Endodermal cell (in vitro differentiated cells): ENCODE results near the gene SECISBP2L. TPM values are rescaled to one million over a fixed set of nuclear protein-coding genes. Genes with fewer than 3 reads are reported as not detected.
A peak's percentile ranks its signal among the peaks of the same experiment; 100 is the strongest.

Experiments used
- DNase-seq: peaks from one replicate; pipeline ENCODE4 v3.0.0-alpha.2; 2017
- H3K27ac ChIP-seq: 2 replicates; pipeline ENCODE4 v1.5.1; 2013; ENCODE audit warnings: mild to moderate bottlenecking, low read depth, low read length, moderate library complexity
- H3K27me3 ChIP-seq: 2 replicates; pipeline ENCODE4 v1.6.1; 2013; ENCODE audit warnings: mild to moderate bottlenecking, low read length, moderate library complexity; ENCODE audit not compliant: insufficient read depth, control insufficient read depth, poor library complexity, severe bottlenecking
- H3K36me3 ChIP-seq: 2 replicates; pipeline ENCODE4 v1.7.0; 2013; ENCODE audit warnings: mild to moderate bottlenecking, low read length, moderate library complexity; ENCODE audit not compliant: control insufficient read depth, insufficient read depth
- H3K4me1 ChIP-seq: one replicate; pipeline ENCODE4 v1.7.0; 2013; ENCODE audit warnings: low read length; ENCODE audit not compliant: control insufficient read depth, insufficient read depth
- H3K4me3 ChIP-seq: 2 replicates; pipeline ENCODE4 v1.5.1; 2013; ENCODE audit warnings: mild to moderate bottlenecking, low read length, moderate library complexity
- H3K9ac ChIP-seq: 2 replicates; pipeline ENCODE4 v1.6.1; 2013; ENCODE audit warnings: mild to moderate bottlenecking, low read length, moderate library complexity; ENCODE audit not compliant: poor library complexity, severe bottlenecking; ENCODE audit errors: extremely low read depth
- H3K9me3 ChIP-seq: 2 replicates; pipeline ENCODE4 v1.6.1; 2013; ENCODE audit warnings: mild to moderate bottlenecking, low read length, moderate library complexity; ENCODE audit not compliant: control insufficient read depth
- H3K27ac Mint-ChIP-seq: 2 replicates; pipeline ENCODE4 v1.8.0; 2020; ENCODE audit warnings: mixed read lengths
- H3K27me3 Mint-ChIP-seq: 2 replicates; pipeline ENCODE4 v1.8.0; 2021; ENCODE audit warnings: mild to moderate bottlenecking, mixed read lengths; ENCODE audit not compliant: insufficient read depth
- H3K36me3 Mint-ChIP-seq: 2 replicates; pipeline ENCODE4 v1.8.0; 2020; ENCODE audit warnings: low read depth, mixed read lengths
- H3K4me1 Mint-ChIP-seq: 2 replicates; pipeline ENCODE4 v1.8.0; 2020; ENCODE audit warnings: mixed read lengths
- H3K4me3 Mint-ChIP-seq: 2 replicates; pipeline ENCODE4 v1.8.0; 2020; ENCODE audit warnings: mild to moderate bottlenecking, moderate library complexity, mixed read lengths
- H3K9me3 Mint-ChIP-seq: 2 replicates; pipeline ENCODE4 v1.8.0; 2020; ENCODE audit warnings: mild to moderate bottlenecking, mixed read lengths
- CTCF ChIP-seq: fragments of 200-600 bp; sonication (generic); conservative IDR thresholded peaks from 2 replicates; pipeline ENCODE4 v1.5.0; 2021; ENCODE audit warnings: antibody characterized with exemption, mild to moderate bottlenecking
- WGBS, 2 experiments: methylation state at CpG; one replicate each; pipeline versions ENCODE4 v1.1.5 to v1.1.7; 2013; ENCODE audit warnings: missing lambda C conversion rate in 2 of 2, mixed read lengths in 1 of 2; ENCODE audit not compliant: insufficient coverage in 1 of 2, insufficient read length in 1 of 2; 5-methylcytosine and 5-hydroxymethylcytosine counted together
- total RNA-seq, 2 donors: library from RNA; stranded (reverse); fragmentation: NEBNext Ultra II Directional in 1 of 2; extraction: Animal tissue kit (Norgen Biotek cat#: 25700) in 1 of 2; gene quantifications; 2 replicates in 1 of 2; 3 replicates in 1 of 2; pipeline ENCODE4 v1.2.1, GENCODE V29; 2021

Gene SECISBP2L
- total RNA-seq, 2 donors from 2014 or later, result 49.4 to 51.0 TPM

DNA sequence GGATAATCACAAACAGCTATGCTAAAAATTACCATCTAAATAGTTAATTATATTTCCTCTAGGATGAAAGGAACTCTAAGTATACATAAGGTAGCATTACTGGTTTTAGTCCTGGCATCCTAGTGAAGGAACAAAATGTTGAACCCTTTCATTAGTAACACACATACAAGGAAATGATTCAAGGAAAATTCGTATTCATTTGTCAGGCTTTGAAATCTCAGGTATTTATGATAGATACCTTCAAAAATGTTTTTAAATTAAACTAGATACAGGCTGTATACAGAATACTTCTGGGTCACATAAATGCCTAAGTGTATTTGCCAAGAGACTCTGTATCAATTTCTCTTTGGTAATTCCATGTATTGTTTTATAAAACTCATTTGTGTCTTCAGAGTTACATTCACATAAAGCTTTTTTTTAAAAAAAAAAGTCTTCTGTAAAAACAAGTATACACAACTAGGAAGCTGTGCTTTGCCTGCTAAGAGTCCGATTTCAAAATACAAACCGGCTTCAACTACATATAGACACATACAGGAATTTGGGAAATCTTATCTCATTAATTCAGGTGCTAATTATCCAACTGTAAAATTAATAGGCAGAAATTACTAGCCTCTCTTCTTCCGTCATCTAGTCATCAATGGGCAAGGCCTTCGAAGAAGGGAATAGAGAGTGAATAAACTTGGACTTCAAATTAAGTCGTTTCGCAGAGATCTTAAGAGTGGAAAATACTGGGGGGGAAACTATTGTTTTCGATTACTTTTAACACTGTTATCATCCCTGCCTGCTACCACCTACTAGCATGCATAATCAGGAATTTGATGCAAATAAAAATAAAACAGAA, 1.3 kb downstream of the SECISBP2L start:
- Mint-ChIP-seq H3K27me3 (no peaks in the 10 kb centered on the region), H3K4me3 (peak overlapping the region; percentile 92), H3K36me3 (peaks cover 17% of the 10 kb centered on the region), H3K9me3 (no peaks in the 10 kb centered on the region), H3K27ac (peak overlapping the region; percentile 96), H3K4me1 (peaks cover 10% of the 10 kb centered on the region)
- H3K27ac ChIP-seq, result no peak overlapping the region
- H3K4me3 ChIP-seq, result peak overlapping the region; percentile 92
- no peak for DNase-seq
- peak overlapping the region; percentile 77 for H3K9ac ChIP-seq
- H3K36me3 ChIP-seq, result peaks cover 8% of the 10 kb centered on the region
- no peaks in the 10 kb centered on the region for H3K27me3 ChIP-seq
- TF ChIP-seq CTCF, result no peak
- WGBS, 2 experiments, result 12 to 32% methylated on average over 2 to 7 of the region's 8 CpGs
- peaks cover 4% of the 10 kb centered on the region for H3K9me3 ChIP-seq
- H3K4me1 ChIP-seq, result no peaks in the 10 kb centered on the region

GRCh38 chr15:49044002-49044401, 2.2 kb downstream of the SECISBP2L start:
- Mint-ChIP-seq H3K27ac (no peak overlapping the region), H3K9me3 (no peaks in the 10 kb centered on the region), H3K4me3 (peak overlapping the region; percentile 92), H3K36me3 (peaks cover 17% of the 10 kb centered on the region), H3K4me1 (peaks cover 10% of the 10 kb centered on the region), H3K27me3 (no peaks in the 10 kb centered on the region)
- no peaks in the 10 kb centered on the region for H3K4me1 ChIP-seq
- WGBS, 2 experiments, result 60 to 91% methylated on average over 1 to 3 of the region's 3 CpGs
- H3K36me3 ChIP-seq, result peaks cover 8% of the 10 kb centered on the region
- no peak for TF ChIP-seq CTCF
- H3K9me3 ChIP-seq, result peaks cover 4% of the 10 kb centered on the region
- H3K9ac ChIP-seq, result no peak overlapping the region
- no peak for DNase-seq
- H3K27ac ChIP-seq, result no peak overlapping the region
- no peaks in the 10 kb centered on the region for H3K27me3 ChIP-seq
- H3K4me3 ChIP-seq, result peak overlapping the region; percentile 92

GRCh38 chr15:49042165-49042564, 4.1 kb downstream of the SECISBP2L start:
- Mint-ChIP-seq H3K36me3 (peaks cover 18% of the 10 kb centered on the region), H3K27me3 (no peaks in the 10 kb centered on the region), H3K27ac (no peak overlapping the region), H3K4me1 (peaks cover 10% of the 10 kb centered on the region), H3K4me3 (no peak overlapping the region), H3K9me3 (no peaks in the 10 kb centered on the region)
- H3K4me3 ChIP-seq, result no peak overlapping the region
- H3K36me3 ChIP-seq, result peaks cover 14% of the 10 kb centered on the region
- no peak for TF ChIP-seq CTCF
- H3K9me3 ChIP-seq, result peaks cover 4% of the 10 kb centered on the region
- no peak for DNase-seq
- no peaks in the 10 kb centered on the region for H3K27me3 ChIP-seq
- no peaks in the 10 kb centered on the region for H3K4me1 ChIP-seq
- H3K9ac ChIP-seq, result no peak overlapping the region
- no peak overlapping the region for H3K27ac ChIP-seq
